Ovary (tissue), 3 donors: ENCODE data around the gene ABCA2.

Source experiments
- EP300 ChIP-seq: sonication (generic); formaldehyde crosslinking; IDR thresholded peaks from one replicate; pipeline ENCODE4 v1.6.1; 2017; ENCODE audit warnings: antibody characterized with exemption
- POLR2A ChIP-seq: fragments of 450-650 bp; IDR thresholded peaks from one replicate; pipeline ENCODE4 v1.6.1; 2017; ENCODE audit warnings: antibody characterized with exemption, mild to moderate bottlenecking, moderate library complexity
- TF ChIP-seq, protein P1 (sequence below), 3 donors: fragments of 450-650 bp in 2 of 3; fragments of 200-600 bp in 1 of 3; IDR thresholded peaks; one replicate each; pipeline versions ENCODE4 v1.5.1 to v1.8.0; 2016 to 2022; ENCODE audit warnings: antibody characterized with exemption in 3 of 3, mild to moderate bottlenecking in 1 of 3
- donor health status: DM: no; HTN: no; CAD: no.

DNA sequence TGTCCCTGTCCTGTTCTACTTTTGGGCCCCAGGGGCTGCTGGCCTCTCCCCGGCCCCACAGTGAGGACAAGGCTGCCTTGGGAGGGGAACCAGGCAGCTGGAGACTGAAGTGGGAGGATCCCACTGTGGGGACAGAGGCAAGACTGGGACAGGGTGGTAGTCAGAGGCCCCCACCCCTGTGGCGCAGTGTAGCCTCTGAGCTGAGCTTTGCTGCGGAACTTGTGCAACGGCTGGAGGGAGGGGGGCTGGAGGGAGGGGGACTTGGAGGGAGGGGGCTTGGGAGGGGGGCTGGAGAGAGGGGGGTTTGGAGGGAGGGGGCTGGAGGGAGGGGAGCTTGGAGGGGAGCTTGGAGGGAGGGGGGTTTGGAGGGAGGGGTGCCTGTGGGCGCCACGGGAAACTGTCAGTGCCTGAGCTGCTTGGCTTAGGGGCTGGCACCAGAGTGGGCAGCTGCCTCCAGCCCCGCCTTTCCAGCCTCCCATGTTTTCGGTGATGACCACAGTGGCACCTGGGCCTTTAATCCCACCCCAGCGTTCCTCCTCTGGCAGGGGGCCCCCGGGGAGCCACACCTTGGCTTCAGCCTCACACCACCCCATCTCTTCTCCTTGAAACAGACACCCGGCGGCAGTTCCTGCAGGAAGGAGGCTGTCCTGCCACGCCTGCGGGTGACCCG, 6.1 kb upstream of the ABCA2 start:
- TF ChIP-seq POLR2A (no peak), EP300 (no peak)
- TF ChIP-seq, protein P1, sequence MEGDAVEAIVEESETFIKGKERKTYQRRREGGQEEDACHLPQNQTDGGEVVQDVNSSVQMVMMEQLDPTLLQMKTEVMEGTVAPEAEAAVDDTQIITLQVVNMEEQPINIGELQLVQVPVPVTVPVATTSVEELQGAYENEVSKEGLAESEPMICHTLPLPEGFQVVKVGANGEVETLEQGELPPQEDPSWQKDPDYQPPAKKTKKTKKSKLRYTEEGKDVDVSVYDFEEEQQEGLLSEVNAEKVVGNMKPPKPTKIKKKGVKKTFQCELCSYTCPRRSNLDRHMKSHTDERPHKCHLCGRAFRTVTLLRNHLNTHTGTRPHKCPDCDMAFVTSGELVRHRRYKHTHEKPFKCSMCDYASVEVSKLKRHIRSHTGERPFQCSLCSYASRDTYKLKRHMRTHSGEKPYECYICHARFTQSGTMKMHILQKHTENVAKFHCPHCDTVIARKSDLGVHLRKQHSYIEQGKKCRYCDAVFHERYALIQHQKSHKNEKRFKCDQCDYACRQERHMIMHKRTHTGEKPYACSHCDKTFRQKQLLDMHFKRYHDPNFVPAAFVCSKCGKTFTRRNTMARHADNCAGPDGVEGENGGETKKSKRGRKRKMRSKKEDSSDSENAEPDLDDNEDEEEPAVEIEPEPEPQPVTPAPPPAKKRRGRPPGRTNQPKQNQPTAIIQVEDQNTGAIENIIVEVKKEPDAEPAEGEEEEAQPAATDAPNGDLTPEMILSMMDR (IDR thresholded peaks at IDR 0.05) = no peak
